DMS53 treated with DMSO at 0.1 percent for 48 hours (cell line): ENCODE results near the gene COX8C.
"Not testable (repeated sequence)": the region's sequence is repeated elsewhere in the genome, so short reads cannot be mapped to it uniquely, and the experiment has no call there.

Experiments used
- DNase-seq: peaks from one replicate; lab custom pipeline; 2025; ENCODE audit not compliant: unreplicated experiment; lab: John Stamatoyannopoulos, UW

The COX8C gene

GRCh38 chr14:93368996-93369712 is 22.2 kb downstream of the COX8C start:
- DNase-seq = no peak

GRCh38 chr14:93369713-93370266 is 22.8 kb downstream of the COX8C start:
- DNase-seq = no peak

GRCh38 chr14:93375673-93376156 is 28.7 kb downstream of the COX8C start:
- no peak for DNase-seq

- DNase-seq = no peak
Observed at GRCh38 chr14:93379831-93380230, 32.8 kb downstream of the COX8C start.

GRCh38 chr14:93381644-93382043 is 34.7 kb downstream of the COX8C start:
- DNase-seq = no peak

- not testable (repeated sequence) for DNase-seq
Observed at GRCh38 chr14:93384256-93384655, 37.3 kb downstream of the COX8C start.

GRCh38 chr14:93395231-93395630 is 48.2 kb downstream of the COX8C start:
- DNase-seq = no peak

GRCh38 chr14:93396456-93396855 is 49.5 kb downstream of the COX8C start:
- no peak for DNase-seq
